Measurements from ENCODE around the gene AFDN.

The AFDN gene

DNA sequence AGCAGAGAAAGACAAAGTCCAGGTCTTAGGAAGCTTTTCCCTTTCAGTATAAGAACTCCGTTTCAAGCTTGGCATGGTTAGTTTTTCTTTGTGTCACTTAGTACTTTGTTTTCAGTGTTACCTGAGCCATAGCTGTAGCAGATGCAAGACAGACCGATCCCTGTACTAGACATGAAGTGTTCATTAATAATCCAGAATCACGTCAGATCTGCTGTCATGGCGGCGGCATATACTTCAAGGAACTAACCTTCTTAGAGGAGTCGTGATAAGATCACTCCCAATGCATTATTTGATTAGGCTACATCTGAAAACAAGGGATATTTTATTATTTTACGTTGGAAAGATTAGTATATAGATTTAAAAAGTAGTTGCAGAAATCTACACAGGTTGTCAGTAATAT is 83.9 kb downstream of the AFDN start:
- H3K9ac ChIP-seq (ENCODE audit: low read depth, low read length), result no peak overlapping the region
- peaks cover 11% of the 10 kb centered on the region for H3K36me3 ChIP-seq (ENCODE audit: insufficient read depth, low read length)
- no peaks in the 10 kb centered on the region for H3K9me3 ChIP-seq (ENCODE audit: control insufficient read depth, insufficient read depth, low read length)
- H3K4me1 ChIP-seq (ENCODE audit: insufficient read depth, low read length), result no peaks in the 10 kb centered on the region

DNA sequence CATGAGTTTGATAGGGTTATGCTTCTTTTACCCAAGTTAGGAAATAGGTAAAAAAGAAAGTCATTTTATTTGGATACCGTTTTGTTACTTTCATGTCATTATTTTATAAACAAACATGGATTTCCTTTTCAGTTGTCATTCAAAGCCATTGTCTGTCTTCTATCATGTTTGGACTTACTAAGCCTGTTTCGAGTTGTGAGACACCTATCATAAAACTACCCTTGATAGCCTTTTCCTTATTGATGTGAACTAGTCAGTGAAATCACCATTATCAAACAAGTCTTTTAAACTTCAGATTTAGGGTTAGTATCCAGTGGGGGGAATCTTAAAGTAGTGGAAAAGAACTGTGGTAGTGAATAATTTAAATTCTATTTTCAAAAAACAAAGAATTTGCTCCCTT is 85.8 kb downstream of the AFDN start:
- no peaks in the 10 kb centered on the region for H3K4me1 ChIP-seq (ENCODE audit: insufficient read depth, low read length)
- peaks cover 16% of the 10 kb centered on the region for H3K36me3 ChIP-seq (ENCODE audit: insufficient read depth, low read length)
- H3K9ac ChIP-seq (ENCODE audit: low read depth, low read length), result no peak overlapping the region
- no peaks in the 10 kb centered on the region for H3K9me3 ChIP-seq (ENCODE audit: control insufficient read depth, insufficient read depth, low read length)

GRCh38 chr6:167913699-167914098 is 87.0 kb downstream of the AFDN start:
- H3K9me3 ChIP-seq (ENCODE audit: control insufficient read depth, insufficient read depth, low read length), result no peaks in the 10 kb centered on the region
- no peak overlapping the region for H3K9ac ChIP-seq (ENCODE audit: low read depth, low read length)
- peaks cover 18% of the 10 kb centered on the region for H3K36me3 ChIP-seq (ENCODE audit: insufficient read depth, low read length)
- no peaks in the 10 kb centered on the region for H3K4me1 ChIP-seq (ENCODE audit: insufficient read depth, low read length)

- Histone ChIP-seq H3K36me3 (ENCODE audit: insufficient read depth, low read length) (peaks cover 22% of the 10 kb centered on the region), H3K4me1 (ENCODE audit: insufficient read depth, low read length) (no peaks in the 10 kb centered on the region), H3K9me3 (ENCODE audit: control insufficient read depth, insufficient read depth, low read length) (no peaks in the 10 kb centered on the region), H3K9ac (ENCODE audit: low read depth, low read length) (no peak overlapping the region)
Observed at GRCh38 chr6:167915139-167915538, 88.4 kb downstream of the AFDN start.

- H3K9ac ChIP-seq (ENCODE audit: low read depth, low read length), result no peak overlapping the region
- no peaks in the 10 kb centered on the region for H3K4me1 ChIP-seq (ENCODE audit: insufficient read depth, low read length)
- H3K36me3 ChIP-seq (ENCODE audit: insufficient read depth, low read length), result peaks cover 29% of the 10 kb centered on the region
- no peaks in the 10 kb centered on the region for H3K9me3 ChIP-seq (ENCODE audit: control insufficient read depth, insufficient read depth, low read length)
Observed at GRCh38 chr6:167917551-167918154, 90.9 kb downstream of the AFDN start.

DNA sequence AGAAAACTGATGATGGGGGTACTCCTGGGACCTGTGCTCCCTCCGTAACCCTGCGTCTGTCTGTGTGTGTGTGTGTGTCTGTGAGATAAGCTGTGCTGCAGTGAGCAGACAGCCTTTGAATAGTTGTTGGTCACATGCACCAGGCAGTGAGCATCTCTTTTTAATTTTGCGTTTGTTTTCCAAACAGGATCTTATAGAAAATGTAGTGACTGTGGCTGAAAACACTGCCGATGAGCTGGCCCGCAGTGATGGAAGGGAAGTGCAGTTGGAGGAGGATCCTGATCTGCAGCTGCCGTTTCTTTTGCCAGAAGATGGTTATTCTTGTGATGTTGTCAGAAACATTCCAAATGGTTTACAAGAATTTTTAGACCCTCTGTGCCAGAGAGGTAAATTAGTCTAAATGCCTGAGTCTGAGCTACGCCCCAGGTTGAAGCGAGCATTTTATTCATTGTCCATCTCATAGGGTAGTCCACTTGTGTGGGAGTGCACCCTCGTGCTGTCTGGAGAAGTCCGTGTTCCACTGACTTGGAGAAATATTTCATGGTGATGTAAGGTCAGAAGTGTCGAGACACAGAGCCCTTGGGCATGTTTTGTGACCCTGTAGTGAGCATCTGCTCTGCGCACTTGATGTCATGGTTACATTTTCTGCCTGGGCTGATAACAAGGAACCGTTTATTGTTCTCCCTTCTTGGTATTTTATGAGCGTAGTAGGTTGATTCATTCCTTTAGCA is 92.0 kb downstream of the AFDN start:
- peaks cover 32% of the 10 kb centered on the region for H3K36me3 ChIP-seq (ENCODE audit: insufficient read depth, low read length)
- H3K4me1 ChIP-seq (ENCODE audit: insufficient read depth, low read length), result no peaks in the 10 kb centered on the region
- H3K9me3 ChIP-seq (ENCODE audit: control insufficient read depth, insufficient read depth, low read length), result no peaks in the 10 kb centered on the region
- H3K9ac ChIP-seq (ENCODE audit: low read depth, low read length), result no peak overlapping the region

GRCh38 chr6:167919349-167919748 is 92.6 kb downstream of the AFDN start:
- no peaks in the 10 kb centered on the region for H3K9me3 ChIP-seq (ENCODE audit: control insufficient read depth, insufficient read depth, low read length)
- peaks cover 30% of the 10 kb centered on the region for H3K36me3 ChIP-seq (ENCODE audit: insufficient read depth, low read length)
- H3K4me1 ChIP-seq (ENCODE audit: insufficient read depth, low read length), result no peaks in the 10 kb centered on the region
- H3K9ac ChIP-seq (ENCODE audit: low read depth, low read length), result no peak overlapping the region

- Histone ChIP-seq H3K4me1 (ENCODE audit: insufficient read depth, low read length) (no peaks in the 10 kb centered on the region), H3K36me3 (ENCODE audit: insufficient read depth, low read length) (peaks cover 31% of the 10 kb centered on the region), H3K9me3 (ENCODE audit: control insufficient read depth, insufficient read depth, low read length) (no peaks in the 10 kb centered on the region), H3K9ac (ENCODE audit: low read depth, low read length) (no peak overlapping the region)
Observed at GRCh38 chr6:167920165-167920564, 93.5 kb downstream of the AFDN start.

DNA sequence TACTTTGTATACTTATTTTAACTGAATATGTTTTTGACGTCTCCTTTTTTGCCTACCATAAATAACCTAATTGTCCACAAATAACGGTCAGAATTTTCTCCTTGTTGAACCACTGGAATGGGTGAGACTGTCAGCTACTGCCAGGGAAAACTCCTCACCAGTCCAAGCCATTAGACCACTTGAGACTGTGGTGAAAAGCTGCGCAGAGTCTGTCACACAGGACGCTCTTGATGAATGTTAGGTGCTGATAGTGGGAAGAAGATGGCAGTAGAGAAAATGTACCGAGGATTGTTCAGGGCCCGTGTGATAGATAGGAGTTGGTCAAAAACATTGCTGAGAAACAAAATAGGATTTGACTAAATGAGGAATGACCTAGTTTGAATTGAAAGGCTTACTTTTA is 95.1 kb downstream of the AFDN start:
- no peaks in the 10 kb centered on the region for H3K4me1 ChIP-seq (ENCODE audit: insufficient read depth, low read length)
- no peak overlapping the region for H3K9ac ChIP-seq (ENCODE audit: low read depth, low read length)
- H3K9me3 ChIP-seq (ENCODE audit: control insufficient read depth, insufficient read depth, low read length), result no peaks in the 10 kb centered on the region
- H3K36me3 ChIP-seq (ENCODE audit: insufficient read depth, low read length), result peaks cover 26% of the 10 kb centered on the region

DNA sequence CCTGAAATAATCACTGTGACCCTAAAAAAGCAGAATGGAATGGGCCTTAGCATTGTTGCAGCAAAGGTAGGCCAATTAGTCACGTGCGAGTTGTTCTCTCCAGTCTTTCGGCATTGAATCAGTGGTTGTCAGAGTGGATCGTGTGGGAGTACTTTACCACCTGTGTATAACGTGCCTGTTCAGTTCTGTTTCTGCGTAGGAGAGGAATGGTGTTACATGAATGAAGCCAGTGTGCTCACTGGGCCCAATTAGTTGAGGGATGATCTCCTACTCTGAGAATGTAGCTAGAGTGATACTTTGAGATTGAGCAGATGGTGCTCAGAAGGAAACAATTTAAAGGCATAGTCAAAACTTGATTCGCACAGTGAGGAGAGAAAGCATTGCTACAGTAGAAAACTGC is 98.3 kb downstream of the AFDN start:
- Histone ChIP-seq H3K9me3 (ENCODE audit: control insufficient read depth, insufficient read depth, low read length) (no peaks in the 10 kb centered on the region), H3K9ac (ENCODE audit: low read depth, low read length) (no peak overlapping the region), H3K36me3 (ENCODE audit: insufficient read depth, low read length) (peaks cover 22% of the 10 kb centered on the region), H3K4me1 (ENCODE audit: insufficient read depth, low read length) (no peaks in the 10 kb centered on the region)

GRCh38 chr6:167927246-167927645 is 100.5 kb downstream of the AFDN start:
- no peaks in the 10 kb centered on the region; the same call in 1 of the 2 replicates for H3K4me1 ChIP-seq (ENCODE audit: insufficient read depth, low read length)
- H3K36me3 ChIP-seq (ENCODE audit: insufficient read depth, low read length), result peaks cover 15% of the 10 kb centered on the region
- H3K9ac ChIP-seq (ENCODE audit: low read depth, low read length), result no peak overlapping the region
- H3K9me3 ChIP-seq (ENCODE audit: control insufficient read depth, insufficient read depth, low read length), result no peaks in the 10 kb centered on the region

DNA sequence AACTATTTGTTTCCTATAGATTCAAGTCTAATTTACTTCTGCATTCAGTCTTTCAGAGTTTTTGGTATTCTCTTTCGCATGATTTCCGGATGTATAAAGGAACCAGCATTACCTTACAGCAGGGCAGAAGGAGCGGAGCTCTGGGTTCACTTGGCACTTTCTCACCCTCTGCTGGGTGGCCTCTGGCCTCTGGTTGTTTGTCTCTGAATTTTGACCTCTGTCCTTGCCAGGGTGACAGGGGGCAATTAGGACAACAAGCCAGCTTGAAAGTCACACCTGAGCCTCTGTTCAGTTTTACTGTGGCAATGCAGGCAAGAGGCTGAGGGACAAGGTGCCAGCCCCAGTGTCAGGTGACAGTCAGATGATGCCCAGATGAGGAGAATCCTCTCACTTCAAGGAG is 101.4 kb downstream of the AFDN start:
- Histone ChIP-seq H3K9ac (ENCODE audit: low read depth, low read length) (no peak overlapping the region), H3K9me3 (ENCODE audit: control insufficient read depth, insufficient read depth, low read length) (no peaks in the 10 kb centered on the region), H3K36me3 (ENCODE audit: insufficient read depth, low read length) (peaks cover 9% of the 10 kb centered on the region), H3K4me1 (ENCODE audit: insufficient read depth, low read length) (peaks cover 4% of the 10 kb centered on the region; the same call in 1 of the 2 replicates)

GRCh38 chr6:167930295-167930694 is 103.6 kb downstream of the AFDN start:
- Histone ChIP-seq H3K4me1 (ENCODE audit: insufficient read depth, low read length) (peaks cover 16% of the 10 kb centered on the region; the same call in 1 of the 2 replicates), H3K9me3 (ENCODE audit: control insufficient read depth, insufficient read depth, low read length) (no peaks in the 10 kb centered on the region), H3K36me3 (ENCODE audit: insufficient read depth, low read length) (peaks cover 5% of the 10 kb centered on the region; the same call in 1 of the 2 replicates), H3K9ac (ENCODE audit: low read depth, low read length) (no peak overlapping the region)

- Histone ChIP-seq H3K36me3 (ENCODE audit: insufficient read depth, low read length) (peaks cover 3% of the 10 kb centered on the region; the same call in 1 of the 2 replicates), H3K9ac (ENCODE audit: low read depth, low read length) (no peak overlapping the region), H3K4me1 (ENCODE audit: insufficient read depth, low read length) (peaks cover 26% of the 10 kb centered on the region), H3K9me3 (ENCODE audit: control insufficient read depth, insufficient read depth, low read length) (no peaks in the 10 kb centered on the region)
Observed at GRCh38 chr6:167932468-167933276, 106.0 kb downstream of the AFDN start.
